HPDE6-E6E7 (cell line): ENCODE data around the gene FBXO45.
"Not testable (repeated sequence)": the region's sequence is repeated elsewhere in the genome, so short reads cannot be mapped to it uniquely, and the experiment has no call there.

ENCODE experiments used
- DNase-seq: peaks from one replicate; pipeline ENCODE4 v3.0.0; 2011; ENCODE audit warnings: missing footprints; ENCODE audit errors: extremely low spot score

Gene FBXO45

DNA sequence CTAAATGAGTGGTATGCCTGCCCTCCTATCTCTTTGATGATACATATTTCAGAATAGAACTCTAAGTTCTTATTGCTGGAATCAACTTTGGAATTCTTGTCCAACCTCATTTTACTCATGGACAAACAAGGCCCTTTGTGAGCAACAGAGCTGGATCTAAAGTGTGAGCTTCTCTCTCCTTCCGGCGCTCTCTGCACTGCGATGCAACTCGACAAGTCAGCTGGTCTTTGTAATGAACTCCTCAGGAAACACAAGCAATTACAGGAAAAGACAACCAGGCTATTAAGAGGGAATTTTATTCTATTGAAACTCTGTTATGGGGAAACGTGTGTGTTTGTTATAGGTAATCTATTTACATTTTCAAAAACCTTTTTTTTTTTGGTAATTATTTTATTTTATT is 50.8 kb downstream of the FBXO45 start:
- no peak for DNase-seq

DNA sequence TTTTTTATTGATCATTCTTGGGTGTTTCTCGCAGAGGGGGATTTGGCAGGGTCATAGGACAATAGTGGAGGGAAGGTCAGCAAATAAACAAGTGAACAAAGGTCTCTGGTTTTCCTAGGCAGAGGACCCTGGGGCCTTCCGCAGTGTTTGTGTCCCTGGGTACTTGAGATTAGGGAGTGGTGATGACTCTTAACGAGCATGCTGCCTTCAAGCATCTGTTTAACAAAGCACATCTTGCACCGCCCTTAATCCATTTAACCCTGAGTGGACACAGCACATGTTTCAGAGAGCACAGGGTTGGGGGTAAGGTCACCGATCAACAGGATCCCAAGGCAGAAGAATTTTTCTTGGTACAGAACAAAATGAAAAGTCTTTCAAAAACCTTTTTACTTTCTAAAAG is 51.2 kb downstream of the FBXO45 start:
- DNase-seq = not testable (repeated sequence)

DNA sequence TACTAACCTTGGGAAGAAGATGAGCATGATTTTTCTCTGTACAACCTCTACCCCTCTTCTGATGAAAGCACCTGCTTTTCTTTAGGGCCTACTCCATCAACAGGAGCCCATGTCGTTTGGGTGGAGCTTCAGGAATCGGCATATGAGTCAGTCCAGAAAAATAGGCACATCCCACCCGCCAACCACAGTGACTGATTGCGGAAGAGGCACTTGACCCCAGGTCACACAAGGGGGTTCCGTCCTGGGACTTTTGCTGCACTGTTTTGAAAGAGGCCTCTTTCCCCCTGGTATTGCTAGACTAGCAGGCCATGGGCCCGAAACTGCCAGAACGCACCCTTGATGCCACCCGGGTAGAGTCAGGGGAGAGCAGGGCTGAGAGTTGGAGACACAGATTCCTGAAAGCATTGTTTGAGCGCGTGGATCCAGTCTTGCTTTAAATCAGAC is 51.7 kb downstream of the FBXO45 start:
- no peak for DNase-seq

DNA sequence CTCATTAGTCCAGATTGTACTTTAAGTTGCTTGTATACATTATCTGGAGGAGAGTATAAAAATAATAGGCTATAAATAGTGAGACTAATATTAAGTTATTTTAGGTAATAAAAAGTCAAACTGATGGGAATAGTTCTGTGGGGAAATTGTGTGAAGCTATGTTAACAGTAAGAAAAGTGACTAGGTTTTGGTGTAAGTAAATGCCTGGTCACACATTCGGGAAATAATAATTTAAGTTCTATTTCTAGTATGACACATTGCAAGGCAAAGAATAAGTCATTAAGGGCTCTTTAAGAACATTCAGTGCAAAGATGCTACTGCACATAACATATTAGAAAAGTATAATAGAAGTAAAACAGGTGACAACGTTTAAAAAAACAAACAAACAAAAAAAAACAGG is 52.2 kb downstream of the FBXO45 start:
- no peak for DNase-seq

DNA sequence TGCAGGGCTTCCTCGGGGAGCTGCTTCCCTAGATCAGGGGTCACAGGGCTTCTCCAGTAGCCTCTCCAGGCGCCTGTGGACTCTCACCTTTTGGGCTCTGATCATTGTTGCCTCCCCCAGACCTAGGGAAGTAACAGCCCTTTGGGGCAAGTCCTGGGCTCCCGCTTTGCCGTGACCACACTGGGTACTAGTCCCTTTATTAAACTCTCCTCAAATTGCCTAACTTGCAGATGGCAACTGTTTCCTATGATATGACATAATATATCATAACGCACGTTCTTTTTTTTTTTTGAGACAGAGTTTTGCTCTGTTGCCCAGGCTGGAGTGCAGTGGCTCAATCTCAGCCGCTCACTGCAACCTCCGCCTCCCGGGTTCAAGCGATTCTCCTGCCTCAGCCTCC is 53.2 kb downstream of the FBXO45 start:
- no peak for DNase-seq

DNA sequence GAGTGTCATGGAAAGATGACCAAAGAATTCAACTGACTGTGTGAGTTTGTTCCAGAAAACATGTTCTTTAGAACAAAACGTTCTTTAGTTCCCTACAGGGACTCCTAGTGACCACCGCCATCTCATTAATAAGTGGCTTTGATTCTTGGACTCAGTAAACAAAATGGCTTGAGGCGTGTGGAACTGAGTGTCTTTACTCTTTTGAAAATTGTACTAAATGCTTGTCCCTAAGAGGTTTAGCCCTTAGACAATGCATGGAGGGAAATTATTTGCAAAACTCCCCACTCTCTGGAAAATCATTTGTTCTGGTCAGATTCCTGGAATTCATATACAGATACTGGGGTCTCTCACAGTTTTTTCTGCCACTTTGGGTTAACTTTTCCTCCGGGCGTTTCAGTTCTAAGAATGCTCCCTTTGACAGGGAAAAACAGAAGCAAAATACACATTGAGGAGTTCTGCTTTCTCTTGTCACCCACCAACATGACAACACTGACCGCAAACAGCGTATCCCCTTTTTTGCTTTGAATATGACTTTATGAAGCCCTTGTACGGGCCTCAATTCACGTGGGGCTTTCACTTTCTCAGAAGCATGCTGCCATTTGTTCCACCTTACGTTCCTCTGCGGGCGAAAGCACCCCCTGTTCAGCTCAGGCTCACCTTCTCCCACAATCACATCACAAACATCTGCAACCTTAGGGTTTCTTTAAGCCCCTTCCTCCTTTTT is 55.8 kb downstream of the FBXO45 start:
- DNase-seq = no peak

DNA sequence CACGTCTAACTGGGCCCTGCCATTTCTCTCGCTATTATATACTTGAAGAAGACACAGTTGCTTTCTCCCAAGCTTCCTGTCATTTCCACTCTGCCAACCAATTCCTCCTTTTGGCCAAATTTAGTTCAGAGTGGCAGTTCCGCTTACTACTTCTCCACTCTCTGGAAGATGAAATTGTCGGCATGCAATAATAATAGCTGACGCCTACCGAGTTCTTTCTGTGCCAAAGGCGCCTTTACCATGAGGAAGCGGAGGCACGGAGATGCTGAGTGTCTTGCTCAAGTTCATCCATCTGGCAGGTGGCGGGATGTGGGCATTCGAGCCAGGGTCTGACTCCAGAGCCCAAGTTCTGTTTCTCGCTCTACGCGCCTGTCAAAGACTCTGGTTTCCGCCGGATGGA is 56.4 kb downstream of the FBXO45 start:
- no peak for DNase-seq

DNA sequence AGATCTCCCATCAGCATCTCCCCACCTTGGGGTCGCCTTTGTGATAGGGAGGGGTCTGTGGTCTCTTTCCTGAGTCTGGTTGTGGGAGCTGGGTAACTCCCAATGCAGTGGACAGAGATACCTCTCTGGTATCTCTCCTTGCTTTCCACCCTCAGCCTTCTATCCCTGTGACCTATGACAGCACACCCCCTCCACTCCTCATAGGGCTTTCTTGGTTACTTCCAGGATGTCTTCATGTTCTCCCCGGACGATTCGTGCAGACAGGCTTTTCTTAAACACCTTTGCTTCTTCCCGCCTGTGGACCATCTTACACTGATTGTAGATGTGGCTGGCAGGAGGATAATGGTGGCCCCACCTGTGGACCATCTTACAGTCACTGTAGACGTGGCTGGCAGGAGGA is 56.9 kb downstream of the FBXO45 start:
- no peak for DNase-seq

DNA sequence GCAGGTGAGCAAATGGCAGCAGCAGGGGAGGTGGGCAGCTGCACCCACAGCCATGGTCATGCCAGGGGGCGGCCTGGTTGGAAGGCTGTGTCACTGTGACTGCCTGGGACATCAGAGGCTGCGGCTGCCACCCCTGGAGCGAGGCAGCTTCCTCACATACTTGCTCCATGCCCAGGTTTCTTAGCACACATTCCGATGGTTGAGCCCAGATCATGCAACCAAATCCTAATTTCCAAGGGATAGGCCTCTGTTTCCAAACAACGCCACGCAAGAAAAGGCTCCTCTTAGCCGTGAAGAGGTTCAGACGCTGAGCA is 59.4 kb downstream of the FBXO45 start:
- DNase-seq = no peak

DNA sequence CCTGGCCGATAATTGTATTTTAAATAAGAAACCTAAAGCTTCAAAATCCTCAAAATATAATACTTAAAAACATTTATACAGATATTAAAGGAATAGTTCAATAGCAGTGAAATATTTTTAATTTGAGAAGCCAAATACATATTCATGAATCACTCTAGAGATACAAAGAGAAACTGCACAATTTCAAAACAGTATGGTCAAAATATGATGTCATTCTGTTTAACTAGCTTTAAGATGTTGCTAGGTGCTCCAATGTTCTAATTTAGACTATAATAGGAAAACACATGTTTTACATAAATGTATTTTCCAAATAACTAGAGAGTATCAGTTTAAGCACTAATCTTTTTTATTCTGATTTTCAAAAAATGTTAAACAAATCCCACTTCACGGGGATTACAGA is 60.8 kb downstream of the FBXO45 start:
- DNase-seq = no peak

DNA sequence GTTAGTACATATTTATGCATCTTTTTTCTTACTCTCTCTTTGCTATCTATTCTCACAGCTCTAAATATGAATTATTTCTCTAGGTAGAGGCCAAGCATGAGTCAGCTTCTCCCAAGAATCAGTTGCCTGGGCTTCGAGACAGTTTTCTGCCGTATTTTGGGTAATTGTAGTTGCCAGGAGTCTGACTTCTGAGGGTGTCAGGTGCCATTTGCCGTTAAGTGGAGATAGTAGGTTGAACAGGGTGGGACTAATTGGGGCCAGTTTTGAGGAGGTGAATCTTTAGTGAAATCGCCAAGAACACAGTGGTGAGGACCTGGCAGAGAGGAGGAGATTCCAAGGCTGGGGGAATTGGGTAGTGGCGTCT is 63.2 kb downstream of the FBXO45 start:
- no peak for DNase-seq

DNA sequence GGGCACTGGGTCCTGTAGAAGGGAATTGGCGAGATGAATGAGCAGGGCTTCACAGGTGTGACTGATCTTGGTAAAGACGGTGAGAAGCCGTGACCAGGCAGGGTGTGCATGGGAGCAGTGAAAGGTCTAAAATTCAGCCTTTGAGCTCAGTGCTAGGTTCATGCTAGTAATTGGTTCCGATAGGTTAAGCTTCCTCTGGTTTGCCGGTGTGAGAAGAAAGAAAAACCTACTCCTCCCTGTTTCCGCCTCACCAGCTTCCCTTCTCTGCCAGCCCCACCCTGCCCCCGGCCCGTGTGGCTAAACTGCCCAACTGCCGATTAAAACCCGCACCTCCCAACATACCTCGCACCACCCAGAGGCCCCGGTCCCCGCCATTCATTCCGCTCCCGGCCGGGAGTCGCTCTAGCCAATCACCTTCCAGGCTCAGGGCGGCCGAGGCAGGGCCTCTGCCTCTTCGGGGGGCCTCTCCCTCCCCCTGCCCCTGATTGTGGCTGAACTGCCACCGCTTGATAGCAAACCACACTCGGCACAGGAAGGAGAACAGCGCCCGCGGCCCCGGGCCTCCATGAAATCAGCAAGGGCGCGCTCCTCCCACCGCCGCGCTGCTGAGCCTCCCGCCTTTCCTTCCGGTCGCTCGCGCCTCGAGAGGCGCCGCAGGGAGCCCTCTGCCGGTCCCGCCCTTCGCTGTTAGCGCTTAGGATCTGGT is 63.7 kb downstream of the FBXO45 start:
- DNase-seq = peak; percentile 86

DNA sequence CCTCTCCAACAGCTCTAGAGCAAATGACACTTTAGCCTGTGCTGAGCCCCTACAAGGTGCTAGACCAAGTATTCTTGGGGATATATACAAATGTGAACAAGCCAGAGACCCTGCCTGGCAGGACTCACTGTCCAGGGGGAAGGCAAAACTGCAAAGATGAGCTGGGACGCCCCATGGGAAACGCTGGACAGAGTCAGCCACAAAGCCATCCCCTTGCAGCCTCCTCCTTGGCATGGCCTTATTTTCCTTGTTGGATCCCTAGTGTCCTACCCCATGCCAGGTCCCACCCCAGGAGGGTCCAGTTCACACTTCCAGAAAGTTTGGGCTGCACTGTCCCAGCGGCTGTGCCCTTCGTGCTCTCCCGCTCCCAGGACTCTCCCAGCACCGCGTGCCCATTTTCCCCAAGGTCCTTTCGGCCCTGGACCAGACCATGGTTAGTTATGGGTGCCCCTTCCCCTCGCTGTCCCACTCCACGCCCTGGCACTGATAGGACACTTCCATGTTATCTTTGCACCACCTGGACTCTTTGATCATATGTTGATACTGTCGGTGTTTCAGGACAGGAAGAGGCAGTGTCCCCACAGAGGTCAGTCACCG is 65.2 kb downstream of the FBXO45 start:
- no peak for DNase-seq

DNA sequence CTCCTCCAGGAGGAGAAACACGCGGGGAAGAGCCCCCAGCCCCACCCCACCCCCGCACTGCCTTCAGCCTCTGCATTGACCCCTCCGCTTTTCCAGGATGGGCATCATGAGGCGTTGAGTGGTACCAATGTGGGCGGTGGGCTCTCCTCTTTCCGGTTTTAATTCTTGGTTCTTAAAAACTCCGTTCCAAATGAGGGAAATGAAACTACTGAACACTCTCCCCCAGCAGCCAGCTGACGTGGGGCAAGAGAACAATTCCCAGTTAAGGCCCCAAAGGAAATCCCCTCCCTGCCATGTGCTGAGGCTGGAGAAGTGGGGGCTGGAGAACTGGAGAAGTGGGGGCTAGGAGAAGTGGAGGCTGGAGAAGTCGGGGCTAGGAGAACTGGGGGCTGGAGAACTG is 65.8 kb downstream of the FBXO45 start:
- no peak for DNase-seq

DNA sequence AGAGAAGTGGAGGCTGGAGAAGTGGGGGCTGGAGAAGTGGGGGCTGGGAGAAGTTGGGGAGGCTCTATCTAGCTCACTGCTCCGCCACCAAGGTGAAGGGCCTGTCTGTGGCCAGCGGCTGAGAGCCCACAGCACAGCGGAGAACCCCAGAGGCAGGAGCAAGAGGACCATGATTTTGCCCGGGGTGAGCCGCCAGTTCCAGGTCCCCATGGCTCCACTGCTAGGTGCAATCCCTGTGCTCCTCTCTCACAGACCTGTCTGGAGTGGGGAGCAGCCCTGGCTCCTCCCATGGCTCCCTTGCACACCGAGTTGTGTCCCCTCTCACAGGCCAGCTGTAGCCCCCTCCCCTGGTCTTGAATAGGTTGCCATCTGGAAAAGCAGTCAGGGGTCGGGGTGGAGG is 66.4 kb downstream of the FBXO45 start:
- no peak for DNase-seq

DNA sequence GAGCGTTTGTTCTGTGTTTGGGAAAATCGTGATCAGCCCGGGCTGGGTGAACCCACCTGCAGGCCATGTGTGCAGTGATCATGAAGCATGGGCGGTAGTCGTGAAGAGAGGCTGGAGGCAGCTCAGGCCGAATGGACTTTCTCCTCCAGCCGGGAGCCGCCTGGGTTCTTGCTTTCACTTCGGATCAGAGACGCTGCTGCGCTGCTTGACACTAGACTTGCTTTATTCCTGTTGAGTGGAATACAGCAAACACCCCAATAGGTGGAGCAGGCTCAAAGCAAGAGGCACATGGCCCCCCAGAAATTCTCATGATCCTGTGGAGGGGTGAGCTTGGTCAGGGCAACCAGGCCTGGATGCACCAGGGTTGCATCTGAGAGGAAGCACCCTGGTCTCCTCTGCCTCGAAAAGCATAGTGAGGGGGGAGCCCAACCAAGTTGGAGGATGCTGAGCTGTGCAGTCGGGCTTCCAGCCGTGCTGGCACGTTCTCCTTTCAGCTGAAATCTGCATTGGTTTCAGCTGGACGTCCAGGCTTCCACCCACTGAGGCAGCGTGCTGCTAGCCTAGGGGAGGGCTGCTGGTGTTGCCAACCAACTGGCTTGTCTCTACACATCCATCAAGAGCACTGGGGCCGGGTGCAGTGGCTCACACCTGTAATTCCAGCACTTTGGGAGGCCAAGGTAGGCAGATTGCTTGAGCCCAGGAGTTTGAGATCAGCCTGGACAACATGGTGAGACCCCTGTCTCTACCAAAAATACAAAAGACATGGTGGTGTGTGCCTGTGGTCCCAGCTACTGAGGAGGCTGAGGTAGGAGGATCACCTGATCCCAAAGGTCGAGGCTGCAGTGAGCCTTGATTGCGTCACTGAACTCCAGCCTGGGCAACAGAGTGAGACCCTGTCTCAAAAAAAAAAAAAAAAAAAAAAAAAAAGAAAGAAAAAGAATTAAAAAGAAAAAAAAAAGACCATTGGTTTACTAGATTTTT is 68.2 kb downstream of the FBXO45 start:
- DNase-seq = no peak

DNA sequence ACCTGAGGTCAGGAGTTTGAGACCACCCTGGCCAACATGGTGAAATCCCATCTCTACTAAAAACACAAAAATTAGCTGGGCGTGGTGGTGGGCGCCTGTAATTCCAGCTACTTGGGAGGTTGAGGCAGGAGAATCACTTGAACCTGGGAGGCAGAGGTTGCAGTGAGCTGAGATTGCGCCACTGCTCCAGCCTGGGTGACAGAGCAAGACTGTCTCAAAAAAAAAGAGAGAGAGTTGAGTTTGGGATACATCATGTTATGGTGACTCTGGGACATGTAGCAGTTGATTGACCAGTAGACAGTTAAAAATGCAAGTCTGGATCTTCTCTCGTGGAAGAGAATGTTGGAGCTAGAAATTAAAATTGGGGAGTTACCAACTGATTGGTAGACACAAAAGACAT is 69.5 kb downstream of the FBXO45 start:
- DNase-seq = not testable (repeated sequence)
